Measurements from ENCODE around the gene ZBTB40. TPM values are rescaled to one million over a fixed set of nuclear protein-coding genes. Genes with fewer than 3 reads are reported as not detected.

The ZBTB40 gene
- total RNA-seq, 1 donor from 2014 or later = 15.3 TPM

DNA sequence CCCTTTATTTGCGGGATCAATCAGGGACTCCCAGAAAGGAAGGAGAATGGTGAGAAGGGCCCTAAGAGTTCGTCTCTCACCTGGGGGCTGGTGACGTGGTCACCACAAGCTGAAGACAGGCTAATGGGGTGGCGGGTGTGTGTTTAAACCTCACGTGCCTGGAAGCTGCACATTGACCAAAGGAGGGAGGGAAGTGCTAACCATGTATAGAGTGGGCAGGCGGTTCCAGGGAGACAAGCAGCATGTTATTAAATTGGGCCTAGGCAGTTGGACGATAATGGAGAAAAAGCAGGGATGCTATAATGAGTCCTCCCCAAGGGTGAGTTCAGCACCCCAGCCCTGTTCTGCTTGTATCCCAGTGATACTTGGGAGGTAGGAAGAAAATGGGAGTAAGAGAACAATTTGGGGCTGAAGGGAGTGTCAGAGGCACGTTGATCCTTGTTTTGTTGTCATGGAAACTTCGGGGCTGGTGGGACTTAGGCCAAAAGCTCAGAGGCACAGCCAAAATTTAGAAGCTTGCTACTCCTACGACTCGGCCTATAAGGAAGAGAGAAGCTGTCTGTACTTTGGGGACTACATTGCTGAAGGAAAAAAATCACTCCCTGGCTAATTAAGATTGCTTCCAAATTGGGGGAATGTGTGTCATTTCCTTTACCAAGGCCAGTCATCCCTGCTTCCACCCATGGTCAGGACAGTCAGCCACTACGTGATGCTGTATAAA lies 78.4 kb downstream of the ZBTB40 start:
- DNase-seq (ENCODE audit: low read depth) (peak; percentile 4), FAIRE-seq (no peak)
- H3K79me2 ChIP-seq (ENCODE audit: insufficient read depth, low read length) = no peaks in the 10 kb centered on the region
- H3K4me3 Mint-ChIP-seq (ENCODE audit: unreplicated experiment) = no peak overlapping the region
- peaks cover 6% of the 10 kb centered on the region for H4K20me1 ChIP-seq (ENCODE audit: insufficient read depth, low read length)
- peaks cover 10% of the 10 kb centered on the region for H3K27me3 Mint-ChIP-seq (ENCODE audit: low read depth, unreplicated experiment)
- TF ChIP-seq, protein P1, sequence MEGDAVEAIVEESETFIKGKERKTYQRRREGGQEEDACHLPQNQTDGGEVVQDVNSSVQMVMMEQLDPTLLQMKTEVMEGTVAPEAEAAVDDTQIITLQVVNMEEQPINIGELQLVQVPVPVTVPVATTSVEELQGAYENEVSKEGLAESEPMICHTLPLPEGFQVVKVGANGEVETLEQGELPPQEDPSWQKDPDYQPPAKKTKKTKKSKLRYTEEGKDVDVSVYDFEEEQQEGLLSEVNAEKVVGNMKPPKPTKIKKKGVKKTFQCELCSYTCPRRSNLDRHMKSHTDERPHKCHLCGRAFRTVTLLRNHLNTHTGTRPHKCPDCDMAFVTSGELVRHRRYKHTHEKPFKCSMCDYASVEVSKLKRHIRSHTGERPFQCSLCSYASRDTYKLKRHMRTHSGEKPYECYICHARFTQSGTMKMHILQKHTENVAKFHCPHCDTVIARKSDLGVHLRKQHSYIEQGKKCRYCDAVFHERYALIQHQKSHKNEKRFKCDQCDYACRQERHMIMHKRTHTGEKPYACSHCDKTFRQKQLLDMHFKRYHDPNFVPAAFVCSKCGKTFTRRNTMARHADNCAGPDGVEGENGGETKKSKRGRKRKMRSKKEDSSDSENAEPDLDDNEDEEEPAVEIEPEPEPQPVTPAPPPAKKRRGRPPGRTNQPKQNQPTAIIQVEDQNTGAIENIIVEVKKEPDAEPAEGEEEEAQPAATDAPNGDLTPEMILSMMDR (IDR thresholded peaks at IDR 0.05; ENCODE audit: insufficient read depth, low read depth, low read length) = no peak
- no peak for TF ChIP-seq EZH2 (IDR thresholded peaks at IDR 0.05; ENCODE audit: insufficient read depth, low read length)
- peaks cover 2% of the 10 kb centered on the region for H3K4me1 Mint-ChIP-seq (ENCODE audit: low read depth, unreplicated experiment)
- no peak overlapping the region for H2AFZ ChIP-seq (ENCODE audit: low read depth, low read length)
- H3K4me1 ChIP-seq (ENCODE audit: insufficient read depth, low read length) = peaks cover 4% of the 10 kb centered on the region
- H3K9me3 ChIP-seq (ENCODE audit: insufficient read depth, low read depth, low read length) = no peaks in the 10 kb centered on the region
- H3K9ac ChIP-seq (ENCODE audit: low read length) = no peak overlapping the region
- H3K27me3 ChIP-seq (ENCODE audit: insufficient read depth, low read length) = no peaks in the 10 kb centered on the region
- peak overlapping the region; percentile 23 for H3K27ac Mint-ChIP-seq (ENCODE audit: unreplicated experiment)
- no peak overlapping the region for H3K4me2 ChIP-seq (ENCODE audit: low read length)
- H3K4me3 ChIP-seq (ENCODE audit: insufficient read depth, low read depth, low read length) = no peak overlapping the region
- H3K36me3 ChIP-seq (ENCODE audit: insufficient read depth, low read length) = peaks cover 12% of the 10 kb centered on the region
- no peaks in the 10 kb centered on the region for H3K9me3 Mint-ChIP-seq (ENCODE audit: unreplicated experiment)
- peaks cover 9% of the 10 kb centered on the region for H3K36me3 Mint-ChIP-seq (ENCODE audit: low read depth, unreplicated experiment)
- no peak overlapping the region for H3K27ac ChIP-seq (ENCODE audit: low read depth, low read length)

DNA sequence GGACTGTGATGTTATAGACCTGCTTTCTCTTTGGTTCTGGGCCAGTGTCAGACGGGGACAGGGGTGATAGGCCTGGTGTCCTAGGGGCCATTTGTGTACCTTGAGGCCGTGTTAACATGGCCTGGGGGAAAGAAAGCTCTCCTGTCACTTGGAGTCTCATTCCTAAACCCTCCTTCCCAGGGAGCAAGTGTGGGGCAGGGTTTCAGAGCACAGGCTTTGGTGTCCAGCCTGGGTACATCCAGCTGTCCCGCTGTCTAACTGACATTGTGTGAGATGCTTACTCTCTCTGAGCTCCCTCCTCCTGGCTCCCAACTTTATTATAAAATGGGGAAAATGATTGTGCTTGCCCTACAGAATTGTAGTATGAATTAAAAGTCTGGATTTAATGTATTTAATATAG lies 79.1 kb downstream of the ZBTB40 start:
- H3K27ac ChIP-seq (ENCODE audit: low read depth, low read length) = no peak overlapping the region
- no peaks in the 10 kb centered on the region for H3K27me3 ChIP-seq (ENCODE audit: insufficient read depth, low read length)
- H4K20me1 ChIP-seq (ENCODE audit: insufficient read depth, low read length) = peaks cover 6% of the 10 kb centered on the region
- no peak overlapping the region for H3K4me3 ChIP-seq (ENCODE audit: insufficient read depth, low read depth, low read length)
- Mint-ChIP-seq H3K27ac (ENCODE audit: unreplicated experiment) (no peak overlapping the region), H3K4me3 (ENCODE audit: unreplicated experiment) (no peak overlapping the region), H3K36me3 (ENCODE audit: low read depth, unreplicated experiment) (peaks cover 9% of the 10 kb centered on the region), H3K9me3 (ENCODE audit: unreplicated experiment) (no peaks in the 10 kb centered on the region), H3K4me1 (ENCODE audit: low read depth, unreplicated experiment) (peaks cover 2% of the 10 kb centered on the region), H3K27me3 (ENCODE audit: low read depth, unreplicated experiment) (peaks cover 10% of the 10 kb centered on the region)
- no peak overlapping the region for H3K4me2 ChIP-seq (ENCODE audit: low read length)
- H3K9ac ChIP-seq (ENCODE audit: low read length) = no peak overlapping the region
- H3K4me1 ChIP-seq (ENCODE audit: insufficient read depth, low read length) = peaks cover 4% of the 10 kb centered on the region
- DNase-seq (ENCODE audit: low read depth) (no peak), FAIRE-seq (no peak)
- TF ChIP-seq, protein P1 (IDR thresholded peaks at IDR 0.05; ENCODE audit: insufficient read depth, low read depth, low read length) = no peak
- no peak for TF ChIP-seq EZH2 (IDR thresholded peaks at IDR 0.05; ENCODE audit: insufficient read depth, low read length)
- no peaks in the 10 kb centered on the region for H3K9me3 ChIP-seq (ENCODE audit: insufficient read depth, low read depth, low read length)
- H3K79me2 ChIP-seq (ENCODE audit: insufficient read depth, low read length) = no peaks in the 10 kb centered on the region
- H3K36me3 ChIP-seq (ENCODE audit: insufficient read depth, low read length) = peaks cover 7% of the 10 kb centered on the region
- no peak overlapping the region for H2AFZ ChIP-seq (ENCODE audit: low read depth, low read length)

DNA sequence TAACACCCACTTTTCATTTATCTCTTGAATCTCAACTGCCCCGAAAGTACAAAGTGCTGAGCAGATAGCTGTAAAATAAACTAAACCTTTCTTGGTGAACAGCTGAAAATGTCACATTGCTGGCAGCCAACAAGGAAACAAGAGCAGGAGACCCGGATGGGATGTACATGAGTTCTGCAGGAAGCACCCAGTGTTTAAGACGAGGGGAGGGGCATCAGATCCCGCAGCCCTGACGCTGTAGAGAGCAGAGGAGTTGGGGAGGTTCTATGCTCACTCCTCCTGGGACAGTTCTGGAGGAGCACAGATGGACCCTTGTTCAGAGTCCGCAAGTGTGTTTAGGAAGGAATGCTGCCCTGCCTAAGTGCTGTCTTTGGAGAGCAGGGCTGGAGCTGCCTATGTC lies 79.6 kb downstream of the ZBTB40 start:
- no peak for FAIRE-seq
- TF ChIP-seq, protein P1 (IDR thresholded peaks at IDR 0.05; ENCODE audit: insufficient read depth, low read depth, low read length) = no peak
- no peak for TF ChIP-seq EZH2 (IDR thresholded peaks at IDR 0.05; ENCODE audit: insufficient read depth, low read length)
- no peak overlapping the region for H3K4me2 ChIP-seq (ENCODE audit: low read length)

More for the DNA sequence above, 79.6 kb downstream of the ZBTB40 start:
- Mint-ChIP-seq H3K9me3 (ENCODE audit: unreplicated experiment) (no peaks in the 10 kb centered on the region), H3K4me1 (ENCODE audit: low read depth, unreplicated experiment) (peaks cover 2% of the 10 kb centered on the region), H3K36me3 (ENCODE audit: low read depth, unreplicated experiment) (peaks cover 12% of the 10 kb centered on the region), H3K27me3 (ENCODE audit: low read depth, unreplicated experiment) (peaks cover 10% of the 10 kb centered on the region), H3K4me3 (ENCODE audit: unreplicated experiment) (no peak overlapping the region), H3K27ac (ENCODE audit: unreplicated experiment) (no peak overlapping the region)
- Histone ChIP-seq H3K36me3 (ENCODE audit: insufficient read depth, low read length) (peaks cover 6% of the 10 kb centered on the region), H2AFZ (ENCODE audit: low read depth, low read length) (no peak overlapping the region), H3K27me3 (ENCODE audit: insufficient read depth, low read length) (no peaks in the 10 kb centered on the region), H3K9ac (ENCODE audit: low read length) (no peak overlapping the region), H3K79me2 (ENCODE audit: insufficient read depth, low read length) (no peaks in the 10 kb centered on the region), H4K20me1 (ENCODE audit: insufficient read depth, low read length) (peaks cover 6% of the 10 kb centered on the region), H3K9me3 (ENCODE audit: insufficient read depth, low read depth, low read length) (no peaks in the 10 kb centered on the region), H3K4me1 (ENCODE audit: insufficient read depth, low read length) (peaks cover 4% of the 10 kb centered on the region), H3K4me3 (ENCODE audit: insufficient read depth, low read depth, low read length) (no peak overlapping the region), H3K27ac (ENCODE audit: low read depth, low read length) (no peak overlapping the region)
- DNase-seq (ENCODE audit: low read depth) = no peak

All from astrocyte (in vitro differentiated cells and primary cell).